OCI-M2 (cell line): ENCODE measurements around the gene SLC5A10.

ENCODE experiments used
- DNase-seq: peaks from one replicate; lab custom pipeline; 2025; ENCODE audit not compliant: unreplicated experiment; lab: John Stamatoyannopoulos, UW

Gene SLC5A10

GRCh38 chr17:19001907-19002590 lies 50.1 kb downstream of the SLC5A10 start:
- DNase-seq: no peak

GRCh38 chr17:19002805-19003542 lies 51.0 kb downstream of the SLC5A10 start:
- DNase-seq: no peak

DNA sequence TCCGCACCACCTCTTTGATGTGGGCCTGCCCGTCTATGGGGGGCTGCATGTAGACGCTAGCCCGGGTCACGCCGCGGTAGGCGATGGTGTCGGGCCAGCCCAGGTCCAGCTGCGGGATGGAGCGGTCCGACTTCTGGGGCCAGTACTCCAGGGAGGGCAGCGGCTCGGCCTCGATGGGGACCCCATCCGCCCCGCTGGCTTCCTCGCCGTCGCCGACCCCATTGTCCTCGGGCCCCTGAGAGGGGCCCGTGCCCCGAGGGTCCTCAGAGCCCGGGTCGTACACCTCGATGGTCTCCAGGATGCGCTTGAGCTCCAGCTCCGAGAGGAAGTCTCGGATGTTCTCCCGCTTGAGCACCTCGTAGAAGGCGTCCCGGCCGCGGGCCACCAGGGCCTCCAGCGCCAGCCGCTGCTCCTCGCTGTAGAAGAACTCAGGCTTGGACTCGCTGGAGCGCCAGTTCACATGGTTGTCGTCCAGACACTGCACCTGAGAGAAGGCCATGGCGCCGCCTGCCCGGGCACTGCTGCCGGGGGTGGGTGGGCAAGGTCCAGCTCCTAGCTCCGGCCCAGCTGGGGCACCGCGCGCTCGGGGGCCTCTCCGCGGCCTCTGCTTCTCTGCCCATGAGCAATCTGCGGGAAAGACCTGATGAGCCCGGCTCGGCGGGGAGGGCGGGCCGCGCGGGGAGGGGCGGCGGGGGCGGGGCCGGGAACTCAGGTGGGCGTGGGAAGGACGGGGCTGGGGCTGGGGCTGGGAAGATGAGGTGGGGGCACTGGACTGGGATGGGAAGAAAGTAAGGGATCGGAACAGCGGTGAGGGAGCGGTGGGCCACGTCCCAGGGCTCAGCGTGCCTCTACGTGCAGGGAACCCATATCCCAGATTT lies 51.8 kb downstream of the SLC5A10 start:
- no peak for DNase-seq

DNA sequence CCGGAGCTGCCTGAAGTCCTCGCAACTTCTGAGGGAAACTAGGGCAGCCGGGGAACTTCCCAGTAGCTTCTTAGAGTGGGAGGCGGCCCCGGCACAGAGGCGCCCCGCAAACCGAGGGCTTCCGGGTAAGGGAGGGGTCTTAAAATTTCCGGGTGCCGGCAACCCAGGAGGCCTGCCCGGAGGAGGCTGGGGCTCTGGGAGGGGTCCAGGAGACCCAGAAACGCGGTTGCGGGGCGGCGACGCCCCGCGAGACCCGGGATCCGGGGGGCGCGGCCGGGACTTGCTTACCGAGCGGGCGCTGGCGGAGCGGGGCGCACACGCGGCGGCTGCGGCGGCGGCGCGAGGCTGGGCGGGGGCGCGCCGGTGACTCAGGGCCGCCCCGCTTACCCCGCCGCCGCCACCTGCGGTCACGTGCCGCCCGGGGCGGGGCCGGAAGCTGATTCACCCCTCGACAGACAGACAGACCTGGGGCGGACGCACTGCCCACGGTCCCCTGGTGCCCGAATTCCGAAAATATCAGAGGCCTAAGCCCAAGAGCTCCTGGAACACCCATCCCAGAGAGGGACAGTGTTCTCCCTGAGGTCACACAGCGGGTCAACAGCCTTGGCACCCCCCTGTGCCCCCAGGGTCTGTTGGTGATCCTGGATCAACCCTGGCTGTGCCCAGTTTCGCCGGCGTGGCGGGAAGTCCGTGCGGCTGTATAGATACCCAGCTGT lies 52.6 kb downstream of the SLC5A10 start, which contains the start of gene FAM83G:
FAM83G (minus strand) TSS at position 344 of the 716 bp plus-strand sequence. CDS start 723 bp downstream, outside the sequence.
- DNase-seq: no peak

- no peak for DNase-seq
Measured at GRCh38 chr17:19005137-19005773, 53.3 kb downstream of the SLC5A10 start.

- no peak for DNase-seq
Measured at GRCh38 chr17:19005789-19006430, 53.9 kb downstream of the SLC5A10 start.

GRCh38 chr17:19006698-19007097 lies 54.7 kb downstream of the SLC5A10 start:
- DNase-seq: no peak

GRCh38 chr17:19009970-19010369 lies 58.0 kb downstream of the SLC5A10 start:
- DNase-seq: no peak

GRCh38 chr17:19010729-19011505 lies 59.0 kb downstream of the SLC5A10 start:
- no peak for DNase-seq

- DNase-seq: no peak
Measured at GRCh38 chr17:19011581-19011980, 59.6 kb downstream of the SLC5A10 start.

DNA sequence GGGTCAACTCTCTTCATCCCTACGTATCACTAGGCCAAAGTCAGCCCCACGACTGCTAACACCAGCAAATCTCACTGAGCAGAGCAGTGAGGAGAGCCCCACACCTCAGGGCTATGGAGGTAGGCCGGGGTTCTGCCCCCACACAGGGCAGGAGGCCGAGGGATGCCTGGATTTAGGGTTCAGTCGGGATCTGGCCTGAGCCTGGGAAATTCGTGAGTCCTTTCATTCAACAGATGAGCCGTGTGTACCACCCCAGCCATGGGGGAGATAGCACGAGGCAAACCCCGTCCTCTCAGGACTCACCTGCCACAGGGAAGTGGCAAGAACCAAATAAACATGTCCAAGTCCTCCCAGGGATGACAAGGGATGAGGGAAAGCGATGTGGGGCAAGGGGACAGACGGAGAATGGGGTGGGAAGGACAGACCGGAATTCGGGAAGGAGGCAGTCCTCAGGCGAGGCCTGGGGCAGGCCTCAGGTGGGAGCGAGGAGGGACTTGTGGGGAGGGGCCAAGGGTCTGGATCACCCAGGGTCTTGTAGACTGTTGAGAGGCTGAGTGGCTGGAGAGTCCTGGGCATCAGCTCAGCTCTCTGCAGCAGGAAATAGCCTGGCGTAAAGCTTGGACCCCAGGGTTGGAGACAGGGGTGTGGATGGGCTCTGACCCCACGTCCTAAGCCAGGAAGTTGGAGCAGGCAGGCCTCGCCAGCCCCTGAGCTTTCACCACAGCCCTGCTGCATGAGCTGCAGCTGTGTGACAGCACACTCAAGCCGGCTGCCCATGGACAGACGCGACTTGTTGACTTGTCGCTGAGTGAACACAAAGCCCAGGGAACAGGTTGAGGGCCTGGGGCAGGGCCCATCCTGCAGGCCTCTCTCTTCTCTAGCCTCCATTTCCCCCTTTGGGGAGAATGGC lies 60.5 kb downstream of the SLC5A10 start:
- no peak for DNase-seq

DNA sequence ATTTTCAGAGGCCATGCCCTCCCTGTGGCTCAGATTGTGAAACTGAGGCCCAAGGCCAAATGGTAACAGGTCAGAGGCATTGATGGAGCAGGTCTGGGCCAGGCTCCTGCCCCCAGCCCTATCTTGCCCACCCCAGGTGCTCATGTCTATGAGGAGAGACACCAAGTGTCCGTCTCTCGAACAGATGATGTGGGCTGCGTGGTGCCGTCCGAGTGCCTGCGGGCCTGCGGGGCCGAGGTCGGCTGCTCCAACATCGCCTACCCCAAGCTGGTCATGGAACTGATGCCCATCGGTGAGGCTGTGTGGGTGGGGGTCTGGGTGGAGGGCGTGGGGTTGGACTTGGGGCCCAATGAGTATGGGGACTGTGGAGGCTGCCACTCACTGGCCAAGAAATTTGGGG lies 61.3 kb downstream of the SLC5A10 start:
- DNase-seq: no peak

DNA sequence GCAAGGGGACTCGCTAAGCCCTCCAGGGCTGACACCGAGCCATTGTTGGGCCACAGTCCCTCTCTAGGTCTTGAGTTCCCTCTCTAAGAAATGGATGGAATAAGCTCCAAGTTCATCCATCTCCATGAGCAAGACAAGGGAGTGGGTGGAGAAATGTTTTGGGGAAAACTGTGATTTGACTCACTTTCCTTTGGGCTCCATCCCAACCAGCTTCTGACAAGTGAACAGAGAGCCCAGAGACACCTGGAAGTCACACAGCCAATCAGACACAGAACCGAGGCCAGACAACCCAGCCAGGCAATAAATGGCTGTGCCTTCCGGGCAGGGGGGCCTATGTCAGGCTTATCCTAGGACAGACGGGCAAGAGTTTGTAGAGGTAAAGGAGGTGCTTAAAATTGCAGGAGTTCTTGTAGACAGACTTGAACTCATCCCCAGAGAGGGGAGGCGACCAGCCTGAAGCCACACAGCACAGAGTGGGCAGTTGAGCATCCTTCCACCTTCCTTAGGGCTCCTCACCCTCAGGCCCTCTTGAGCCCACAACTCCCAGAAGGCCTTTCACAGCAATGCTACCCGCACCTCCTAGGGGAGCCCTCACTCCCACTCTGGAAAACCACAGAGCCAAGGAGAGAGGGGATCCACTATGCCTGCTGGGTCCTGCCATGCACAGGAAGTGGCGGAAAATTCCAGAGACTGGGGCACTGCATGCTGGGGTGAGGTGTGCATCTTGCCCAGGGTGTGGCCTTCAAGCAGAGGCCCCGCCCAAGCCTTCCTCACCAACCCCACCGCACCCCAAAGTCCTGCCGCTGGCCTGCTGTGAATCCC lies 62.1 kb downstream of the SLC5A10 start:
- no peak for DNase-seq

DNA sequence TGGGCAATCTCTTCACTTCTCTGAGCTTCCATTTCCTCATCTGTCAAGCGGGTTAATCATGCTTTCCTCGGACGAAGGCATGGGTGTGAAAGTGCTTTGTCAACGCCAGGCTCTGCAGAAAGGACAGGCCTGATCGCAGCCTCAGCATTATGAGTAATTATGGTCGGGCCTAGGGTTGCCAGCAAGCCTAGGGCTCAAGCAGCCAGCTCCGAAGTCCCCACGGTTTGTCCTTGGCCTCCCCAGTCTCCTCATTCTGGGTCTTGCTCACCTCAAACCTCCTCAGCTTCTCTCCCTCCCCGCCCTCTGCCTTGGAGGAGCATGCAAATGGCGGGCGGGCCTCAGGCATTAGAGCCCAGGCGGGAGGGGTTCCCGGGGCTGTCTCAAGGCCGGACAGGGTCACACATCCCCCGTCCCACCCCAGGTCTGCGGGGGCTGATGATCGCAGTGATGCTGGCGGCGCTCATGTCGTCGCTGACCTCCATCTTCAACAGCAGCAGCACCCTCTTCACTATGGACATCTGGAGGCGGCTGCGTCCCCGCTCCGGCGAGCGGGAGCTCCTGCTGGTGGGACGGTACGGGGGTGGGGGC lies 62.8 kb downstream of the SLC5A10 start:
- DNase-seq: no peak

DNA sequence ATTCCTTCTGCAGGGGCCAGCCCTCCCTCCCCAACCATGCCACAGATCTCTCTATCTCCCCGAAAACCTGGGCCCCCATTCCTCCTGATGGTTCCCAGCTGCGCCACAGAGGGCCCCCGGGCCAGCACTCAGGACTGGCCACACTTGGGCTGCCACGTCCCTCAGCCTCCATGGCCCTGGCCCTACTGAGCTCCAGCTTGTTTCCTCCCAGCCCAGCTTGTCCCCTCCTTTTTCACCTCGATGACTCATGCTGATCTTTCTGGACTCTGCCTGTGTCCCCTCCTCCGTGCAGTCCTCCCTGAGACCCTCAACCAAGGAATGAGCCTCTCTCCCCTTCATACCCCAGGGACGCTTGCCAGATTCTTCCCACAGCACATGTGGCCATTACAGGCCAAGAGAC lies 63.5 kb downstream of the SLC5A10 start:
- no peak for DNase-seq

GRCh38 chr17:19016297-19016696 lies 64.3 kb downstream of the SLC5A10 start:
- DNase-seq: no peak

GRCh38 chr17:19016881-19017280 lies 64.9 kb downstream of the SLC5A10 start:
- no peak for DNase-seq
